IPS DF 6.9 (cell line): ENCODE measurements around the gene SOCS7.
A peak's percentile ranks its signal among the peaks of the same experiment; 100 is the strongest.

Experiments used
- DNase-seq: peaks from one replicate; pipeline ENCODE4 v3.0.0-alpha.2; 2013; ENCODE audit warnings: low read depth, low spot score
- H3K27ac ChIP-seq: one replicate; pipeline ENCODE4 v1.5.1; 2013; ENCODE audit warnings: low read length, control low read depth
- H3K27me3 ChIP-seq: 2 replicates; pipeline ENCODE4 v1.6.1; 2013; ENCODE audit warnings: mild to moderate bottlenecking, low read length; ENCODE audit not compliant: control insufficient read depth, insufficient read depth
- H3K36me3 ChIP-seq: 2 replicates; pipeline ENCODE4 v1.6.1; 2013; ENCODE audit warnings: low read length; ENCODE audit not compliant: control insufficient read depth, insufficient read depth
- H3K4me1 ChIP-seq: 2 replicates; pipeline ENCODE4 v1.6.1; 2013; ENCODE audit warnings: low read length; ENCODE audit not compliant: control insufficient read depth, insufficient read depth
- H3K4me3 ChIP-seq: 2 replicates; pipeline ENCODE4 v1.5.1; 2013; ENCODE audit warnings: mild to moderate bottlenecking, low read length
- H3K9me3 ChIP-seq: 2 replicates; pipeline ENCODE4 v1.6.1; 2013; ENCODE audit warnings: low read length, inconsistent platforms; ENCODE audit not compliant: control insufficient read depth, insufficient read depth
- WGBS: extraction: QIAGEN DNeasy Blood & Tissue Kit; methylation state at CpG from one replicate; pipeline ENCODE4 v1.1.7; 2013; ENCODE audit warnings: mixed read lengths, missing lambda C conversion rate; ENCODE audit not compliant: insufficient read length, insufficient coverage; 5-methylcytosine and 5-hydroxymethylcytosine counted together

Gene SOCS7

DNA sequence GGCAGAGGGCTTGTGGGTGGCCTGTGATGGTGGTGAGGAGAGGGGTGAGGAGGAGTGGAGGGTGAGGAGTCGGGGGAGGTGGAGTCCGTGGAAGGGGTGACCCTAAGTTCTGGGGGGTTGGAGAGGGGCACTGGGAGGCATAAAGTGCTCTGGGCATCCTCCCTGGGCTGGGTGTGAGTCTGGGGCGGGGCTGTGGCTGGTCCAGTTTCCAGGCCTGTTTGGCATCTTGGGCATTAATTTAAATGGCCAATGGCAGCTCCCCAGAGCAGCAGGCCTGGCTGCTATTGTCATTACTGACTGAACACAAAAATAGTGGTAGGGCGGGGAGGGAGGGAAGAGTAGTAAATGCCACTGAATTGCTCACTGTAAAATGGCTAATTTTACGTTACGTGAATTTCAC lies 68.9 kb downstream of the SOCS7 start:
- no peak overlapping the region for H3K27ac ChIP-seq
- H3K36me3 ChIP-seq, result no peaks in the 10 kb centered on the region; the same call in 1 of the 2 replicates
- DNase-seq, result no peak
- no peaks in the 10 kb centered on the region; the same call in 1 of the 2 replicates for H3K27me3 ChIP-seq
- H3K4me1 ChIP-seq, result peaks cover 22% of the 10 kb centered on the region
- WGBS, result no CpG with 5 or more reads among the region's 6 CpGs
- H3K9me3 ChIP-seq, result no peaks in the 10 kb centered on the region
- no peak overlapping the region for H3K4me3 ChIP-seq

DNA sequence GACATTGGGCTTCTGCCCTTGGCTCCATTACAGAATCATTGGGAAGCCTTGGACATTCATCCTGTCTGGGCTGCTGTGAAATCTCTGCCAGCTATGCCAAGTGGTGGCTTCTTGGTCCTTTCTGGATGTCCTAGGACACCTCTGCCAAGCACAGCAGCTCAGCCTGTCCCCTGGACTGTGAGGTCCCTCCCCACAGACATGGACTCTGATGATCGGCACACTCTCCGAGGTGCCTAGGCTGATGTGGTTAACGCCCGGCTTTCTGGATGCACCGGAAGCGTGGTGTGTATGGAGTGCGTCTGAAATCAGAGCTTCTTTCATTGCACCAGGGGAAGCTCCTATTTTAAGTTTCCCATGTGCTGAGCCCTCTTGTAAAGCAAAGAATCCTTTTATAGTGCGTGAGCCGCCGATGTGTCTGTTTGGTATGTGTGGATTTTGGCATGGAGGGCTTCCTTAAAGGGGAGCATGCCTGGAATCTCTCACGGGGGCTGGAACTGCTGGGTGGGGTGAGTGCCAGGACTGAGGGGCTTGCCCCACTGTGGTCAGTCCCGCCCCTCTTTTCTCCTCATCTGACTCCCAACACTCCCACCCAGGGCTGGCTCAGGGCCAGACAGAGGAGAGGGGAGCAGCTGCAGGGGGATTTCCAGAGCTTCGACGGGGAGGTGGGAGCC lies 69.7 kb downstream of the SOCS7 start:
- Histone ChIP-seq H3K36me3 (no peaks in the 10 kb centered on the region; the same call in 1 of the 2 replicates), H3K4me3 (no peak overlapping the region), H3K4me1 (peaks cover 24% of the 10 kb centered on the region), H3K9me3 (no peaks in the 10 kb centered on the region), H3K27me3 (no peaks in the 10 kb centered on the region; the same call in 1 of the 2 replicates), H3K27ac (no peak overlapping the region)
- no peak for DNase-seq
- no CpG with 5 or more reads among the region's 14 CpGs for whole genome bisulfite sequencing

DNA sequence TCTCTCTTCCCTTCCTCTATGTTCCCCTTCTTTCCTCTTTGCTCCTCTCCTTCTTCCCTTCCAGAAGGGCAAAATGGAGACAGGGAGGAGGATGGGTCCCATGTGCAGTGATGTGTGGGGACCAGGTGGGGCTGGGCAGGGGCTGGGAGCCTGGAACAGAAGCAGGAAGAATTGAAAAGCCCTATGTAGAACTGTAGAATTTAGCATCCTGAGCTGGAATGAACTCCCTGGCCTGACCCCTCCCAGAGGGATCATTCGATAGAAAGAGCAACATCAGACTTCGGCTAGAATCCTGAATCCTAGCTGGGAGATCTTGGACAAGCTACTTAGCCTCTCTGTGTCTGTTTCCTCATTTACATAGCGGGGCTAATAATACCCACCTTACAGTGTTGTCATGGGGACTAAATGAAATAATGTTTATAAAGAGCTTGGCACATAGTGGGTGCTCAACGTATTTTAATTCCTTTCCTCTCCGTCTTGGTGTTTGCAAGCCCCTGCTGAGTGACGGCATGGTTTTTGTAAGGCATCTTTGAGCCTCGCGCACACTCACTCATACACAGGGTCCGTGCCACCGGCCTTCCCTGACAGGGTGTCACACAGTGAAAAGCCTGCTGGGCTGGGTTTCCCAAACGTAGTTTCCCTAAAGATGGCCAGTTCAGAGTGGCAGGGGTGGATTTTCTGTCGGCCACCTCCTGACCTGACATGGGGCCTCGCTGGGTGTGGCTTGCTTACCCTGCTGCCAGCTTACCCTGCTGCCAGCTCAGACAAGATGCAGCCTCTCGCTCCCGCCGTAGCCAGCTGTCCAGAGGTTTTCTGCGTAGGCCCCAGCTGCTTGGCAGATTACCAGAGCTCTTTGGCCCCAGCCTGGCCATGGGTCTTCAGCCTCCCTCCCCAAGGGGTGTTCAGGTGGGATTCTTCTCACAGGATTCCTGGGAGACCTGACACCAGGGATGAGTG lies 70.5 kb downstream of the SOCS7 start:
- no peak overlapping the region for H3K27ac ChIP-seq
- no peaks in the 10 kb centered on the region; the same call in 1 of the 2 replicates for H3K27me3 ChIP-seq
- H3K4me1 ChIP-seq, result peaks cover 20% of the 10 kb centered on the region

DNA sequence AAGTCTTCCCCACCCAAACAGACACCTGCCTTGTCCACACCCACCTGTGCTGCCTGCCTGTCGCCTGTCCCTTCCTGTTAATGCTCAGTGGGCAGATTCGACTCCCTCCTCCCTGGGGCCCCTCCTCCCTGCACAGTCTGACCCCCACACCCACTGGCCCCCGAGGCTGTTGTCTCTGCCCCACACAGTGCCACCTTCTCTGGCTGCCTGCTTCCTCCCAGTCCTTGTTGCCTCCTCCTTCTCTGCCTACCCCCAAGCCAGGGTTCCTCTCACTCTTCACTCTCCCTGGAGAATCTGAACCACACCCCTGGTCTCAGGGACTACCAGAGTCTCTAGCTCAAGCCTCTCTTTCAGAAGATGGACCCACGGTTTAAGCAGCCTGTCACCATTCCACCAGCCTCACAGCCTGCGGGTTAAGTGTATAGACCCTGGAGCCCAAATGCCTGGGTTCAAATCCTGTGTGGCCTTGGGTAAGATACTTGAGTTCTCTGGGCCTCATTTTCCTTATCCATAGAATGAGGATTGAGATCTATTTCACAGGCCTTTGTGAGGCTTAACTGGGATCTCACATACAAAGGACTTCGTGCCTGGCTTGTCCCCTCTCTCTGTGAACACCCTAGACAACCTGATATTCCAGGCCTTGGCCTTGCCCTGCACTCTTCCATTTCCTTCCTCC lies 72.8 kb downstream of the SOCS7 start:
- Histone ChIP-seq H3K27ac (no peak overlapping the region), H3K27me3 (no peaks in the 10 kb centered on the region), H3K9me3 (no peaks in the 10 kb centered on the region), H3K4me3 (no peak overlapping the region), H3K36me3 (no peaks in the 10 kb centered on the region), H3K4me1 (peaks cover 22% of the 10 kb centered on the region)
- WGBS, result no CpG with 5 or more reads among the region's 6 CpGs
- no peak for DNase-seq

More for the DNA sequence above, 70.5 kb downstream of the SOCS7 start:
- no peaks in the 10 kb centered on the region; the same call in 1 of the 2 replicates for H3K36me3 ChIP-seq
- no CpG with 5 or more reads among the region's 17 CpGs for WGBS
- no peak overlapping the region for H3K4me3 ChIP-seq
- DNase-seq, result no peak
- no peaks in the 10 kb centered on the region for H3K9me3 ChIP-seq

DNA sequence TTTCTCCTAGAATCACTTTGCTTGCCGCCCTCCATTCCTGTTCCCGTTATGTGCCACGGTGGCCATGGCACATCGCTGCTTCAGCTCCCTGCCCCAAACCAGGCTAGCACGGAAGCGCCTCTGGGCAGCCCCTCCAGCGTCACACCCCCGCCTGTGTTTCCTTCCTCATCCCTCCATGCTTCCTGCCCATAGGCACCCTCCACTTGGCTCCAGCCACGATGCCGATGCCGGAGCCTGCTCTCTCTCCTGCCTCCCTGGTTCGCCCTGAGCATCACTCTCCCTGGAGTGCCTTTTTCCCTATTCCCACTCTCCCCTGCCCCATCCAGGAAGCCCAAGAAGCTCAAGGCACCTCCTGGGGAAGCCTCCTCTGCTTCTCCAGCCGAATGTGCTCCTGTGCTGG lies 73.4 kb downstream of the SOCS7 start:
- DNase-seq, result no peak
- Histone ChIP-seq H3K27ac (no peak overlapping the region), H3K4me1 (peaks cover 24% of the 10 kb centered on the region), H3K4me3 (no peak overlapping the region), H3K27me3 (no peaks in the 10 kb centered on the region), H3K9me3 (no peaks in the 10 kb centered on the region), H3K36me3 (no peaks in the 10 kb centered on the region)
- no CpG with 5 or more reads among the region's 13 CpGs for WGBS

DNA sequence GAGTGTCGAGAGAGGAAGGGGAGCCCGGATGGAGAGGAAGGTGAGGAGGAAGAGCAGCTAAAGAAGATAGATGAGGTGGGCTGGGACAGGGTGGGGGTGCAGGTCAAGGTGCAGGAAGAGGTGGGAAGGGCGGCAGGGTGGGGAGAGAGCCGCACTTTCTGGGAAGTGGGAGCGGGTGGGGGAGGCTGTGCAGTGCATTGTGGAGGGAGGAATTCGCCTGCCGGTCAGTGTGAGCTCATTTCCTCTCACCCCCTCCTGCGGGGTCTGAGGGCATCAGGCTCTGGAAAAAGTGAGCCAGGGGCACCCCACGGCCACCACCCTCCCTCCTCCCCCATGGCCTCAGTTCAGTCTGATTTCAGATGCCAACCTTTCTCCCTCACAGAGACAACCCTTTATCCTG lies 74.1 kb downstream of the SOCS7 start:
- no peak for DNase-seq
- no peaks in the 10 kb centered on the region for H3K9me3 ChIP-seq
- peaks cover 22% of the 10 kb centered on the region for H3K4me1 ChIP-seq
- no peak overlapping the region for H3K4me3 ChIP-seq
- H3K27ac ChIP-seq, result no peak overlapping the region
- no CpG with 5 or more reads among the region's 9 CpGs for WGBS
- H3K36me3 ChIP-seq, result no peaks in the 10 kb centered on the region
- H3K27me3 ChIP-seq, result no peaks in the 10 kb centered on the region

DNA sequence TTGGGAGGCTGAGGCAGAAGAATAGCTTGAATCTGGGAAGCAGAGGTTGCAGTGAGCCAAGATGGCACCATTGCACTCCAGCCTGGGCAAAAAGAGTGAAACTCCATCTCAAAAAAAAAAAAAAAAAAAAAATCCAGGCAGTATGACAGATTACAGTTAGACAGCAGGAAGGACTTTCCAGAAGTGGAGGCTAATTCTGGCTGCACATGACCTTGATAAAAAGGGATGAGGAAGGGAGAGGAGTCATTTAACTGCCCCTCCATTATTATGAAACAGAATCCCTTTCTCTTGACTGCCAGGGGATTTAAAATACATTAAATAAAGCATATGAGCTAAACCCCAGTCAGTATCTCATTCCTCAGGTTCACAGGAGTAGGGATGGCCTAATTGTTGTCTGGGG lies 74.8 kb downstream of the SOCS7 start:
- no peaks in the 10 kb centered on the region for H3K27me3 ChIP-seq
- no peak for DNase-seq
- peaks cover 21% of the 10 kb centered on the region for H3K4me1 ChIP-seq
- no peaks in the 10 kb centered on the region for H3K9me3 ChIP-seq
- H3K27ac ChIP-seq, result no peak overlapping the region
- no peak overlapping the region for H3K4me3 ChIP-seq
- H3K36me3 ChIP-seq, result no peaks in the 10 kb centered on the region

DNA sequence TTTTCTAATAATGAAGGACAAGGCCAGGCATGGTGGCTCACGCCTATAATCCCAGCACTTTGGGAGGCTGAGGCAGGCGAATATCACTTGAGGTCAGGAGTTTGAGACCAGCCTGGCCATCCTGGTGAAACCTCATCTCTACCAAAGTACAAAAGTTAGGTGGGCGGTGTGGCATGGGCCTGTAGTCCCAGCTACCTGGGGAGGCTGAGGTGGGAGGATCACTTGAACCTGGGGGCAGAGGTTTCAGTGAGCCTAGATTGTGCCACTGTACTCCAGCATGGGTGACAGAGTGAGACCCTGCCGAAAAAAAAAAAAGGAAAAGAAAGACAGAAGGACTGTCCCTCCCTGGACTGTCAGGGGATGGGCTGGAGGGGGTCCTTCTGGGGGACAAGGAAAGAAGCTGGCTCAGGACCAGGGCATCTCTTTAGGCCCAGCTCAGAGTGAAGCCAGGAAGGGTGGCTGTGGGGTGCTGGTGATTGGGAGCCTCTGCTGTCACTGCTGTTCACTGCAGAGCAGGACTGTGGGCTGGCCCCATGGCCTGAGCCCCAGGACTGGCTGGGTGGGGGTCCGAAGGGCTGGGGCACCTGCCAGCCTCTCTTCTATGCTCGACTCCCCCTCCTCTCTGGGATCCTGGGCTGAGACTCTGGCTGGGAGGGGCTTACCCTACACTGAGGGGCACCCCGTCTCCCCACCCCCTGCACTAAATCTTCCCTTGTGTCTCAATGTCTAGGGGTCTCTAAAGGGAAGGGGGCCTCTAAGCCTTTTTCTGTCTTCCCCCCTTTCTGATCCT lies 75.7 kb downstream of the SOCS7 start:
- Histone ChIP-seq H3K9me3 (no peaks in the 10 kb centered on the region), H3K4me1 (peaks cover 17% of the 10 kb centered on the region), H3K36me3 (no peaks in the 10 kb centered on the region), H3K27me3 (no peaks in the 10 kb centered on the region), H3K27ac (no peak overlapping the region), H3K4me3 (peak overlapping the region; percentile 42; the same call in 1 of the 2 replicates)
- no CpG with 5 or more reads among the region's 7 CpGs for WGBS
- DNase-seq, result no peak

DNA sequence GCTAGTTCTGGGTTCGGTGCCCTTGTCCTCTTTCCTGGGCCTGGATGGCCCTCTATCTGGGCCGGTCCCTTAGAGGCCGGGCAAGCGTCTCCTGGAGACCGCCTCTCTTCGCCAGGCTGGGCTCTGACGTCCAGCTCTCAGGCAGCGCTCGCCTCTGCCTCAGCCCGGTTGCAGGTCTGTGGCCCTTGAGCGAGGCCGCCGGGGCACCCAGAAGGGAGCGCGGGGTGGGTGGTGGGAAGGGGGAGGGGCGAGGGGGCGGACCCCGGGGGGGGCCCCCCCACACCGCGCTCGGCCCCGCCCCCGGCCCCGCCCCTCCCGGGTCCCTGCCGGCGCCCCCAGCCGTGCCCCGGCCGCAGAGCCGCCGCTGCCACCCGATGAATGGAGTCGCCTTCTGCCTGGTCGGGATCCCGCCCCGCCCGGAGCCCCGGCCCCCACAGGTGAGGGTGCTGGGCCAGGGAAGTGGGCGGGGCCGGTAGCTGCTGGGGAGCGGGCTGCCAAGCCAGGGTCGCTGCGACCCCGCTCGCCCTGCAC lies 76.5 kb downstream of the SOCS7 start, which contains the start of gene ARHGAP23:
Gene ARHGAP23 (plus strand): TSS at position 353 of the 531 bp plus-strand sequence. CDS start 22 bp downstream, at position 375.
- peak within 1 kb of the TSS; percentile 50 for H3K4me3 ChIP-seq
- H3K27ac ChIP-seq, result no peak within 1 kb of the TSS
- H3K9me3 ChIP-seq, result no peaks in the 10 kb centered on the region
- H3K4me1 ChIP-seq, result peaks cover 16% of the 10 kb centered on the region
- no CpG with 5 or more reads among the region's 46 CpGs for WGBS
- no peaks in the 10 kb centered on the region for H3K36me3 ChIP-seq
- no peaks in the 10 kb centered on the region for H3K27me3 ChIP-seq
- no peak for DNase-seq
